ENCODE results near the gene SCN4A. TPM values are rescaled to one million over a fixed set of nuclear protein-coding genes. Genes with fewer than 3 reads are reported as not detected.
"Not testable (repeated sequence)": the region's sequence is repeated elsewhere in the genome, so short reads cannot be mapped to it uniquely, and the experiment has no call there.

Gene SCN4A
- total RNA-seq, 1 donor from 2014 or later: 0.43 TPM

- Histone ChIP-seq H4K20me1 (ENCODE audit: insufficient read depth, low read length) (no peaks in the 10 kb centered on the region), H3K4me1 (ENCODE audit: insufficient read depth, low read length) (peaks cover 6% of the 10 kb centered on the region), H3K27me3 (ENCODE audit: insufficient read depth, low read length) (no peaks in the 10 kb centered on the region), H3K4me3 (ENCODE audit: insufficient read depth, low read depth, low read length) (no peak overlapping the region), H3K4me2 (ENCODE audit: low read length) (no peak overlapping the region), H3K27ac (ENCODE audit: low read depth, low read length) (no peak overlapping the region), H3K9ac (ENCODE audit: low read length) (no peak overlapping the region), H3K9me3 (ENCODE audit: insufficient read depth, low read depth, low read length) (no peaks in the 10 kb centered on the region), H3K79me2 (ENCODE audit: insufficient read depth, low read length) (no peaks in the 10 kb centered on the region), H2AFZ (ENCODE audit: low read depth, low read length) (no peak overlapping the region), H3K36me3 (ENCODE audit: insufficient read depth, low read length) (no peaks in the 10 kb centered on the region)
- peaks cover 10% of the 10 kb centered on the region for H3K9me3 Mint-ChIP-seq (ENCODE audit: unreplicated experiment)
- H3K4me3 Mint-ChIP-seq (ENCODE audit: unreplicated experiment): no peak overlapping the region
- peak; percentile 57 for DNase-seq (ENCODE audit: low read depth)
- no peaks in the 10 kb centered on the region for H3K36me3 Mint-ChIP-seq (ENCODE audit: low read depth, unreplicated experiment)
- H3K27ac Mint-ChIP-seq (ENCODE audit: unreplicated experiment): peak overlapping the region; percentile 4
- TF ChIP-seq EZH2 (IDR thresholded peaks at IDR 0.05; ENCODE audit: insufficient read depth, low read length) (no peak), CTCF (IDR thresholded peaks at IDR 0.05; ENCODE audit: insufficient read depth, low read depth, low read length) (no peak)
- no peak for FAIRE-seq
- H3K4me1 Mint-ChIP-seq (ENCODE audit: low read depth, unreplicated experiment): no peaks in the 10 kb centered on the region
- H3K27me3 Mint-ChIP-seq (ENCODE audit: low read depth, unreplicated experiment): no peaks in the 10 kb centered on the region
Observed at GRCh38 chr17:63984236-63984635, 11.5 kb upstream of the SCN4A start.

GRCh38 chr17:63983320-63983719 lies 10.6 kb upstream of the SCN4A start:
- no peak overlapping the region for H3K4me2 ChIP-seq (ENCODE audit: low read length)
- no peaks in the 10 kb centered on the region for H4K20me1 ChIP-seq (ENCODE audit: insufficient read depth, low read length)
- no peak for FAIRE-seq
- no peak overlapping the region for H3K27ac ChIP-seq (ENCODE audit: low read depth, low read length)
- Mint-ChIP-seq H3K9me3 (ENCODE audit: unreplicated experiment) (peaks cover 10% of the 10 kb centered on the region), H3K4me1 (ENCODE audit: low read depth, unreplicated experiment) (no peaks in the 10 kb centered on the region), H3K4me3 (ENCODE audit: unreplicated experiment) (no peak overlapping the region), H3K36me3 (ENCODE audit: low read depth, unreplicated experiment) (no peaks in the 10 kb centered on the region), H3K27me3 (ENCODE audit: low read depth, unreplicated experiment) (no peaks in the 10 kb centered on the region), H3K27ac (ENCODE audit: unreplicated experiment) (no peak overlapping the region)
- no peaks in the 10 kb centered on the region for H3K27me3 ChIP-seq (ENCODE audit: insufficient read depth, low read length)
- H3K9ac ChIP-seq (ENCODE audit: low read length): no peak overlapping the region
- TF ChIP-seq CTCF (IDR thresholded peaks at IDR 0.05; ENCODE audit: insufficient read depth, low read depth, low read length) (no peak), EZH2 (IDR thresholded peaks at IDR 0.05; ENCODE audit: insufficient read depth, low read length) (no peak)
- no peak overlapping the region for H3K4me3 ChIP-seq (ENCODE audit: insufficient read depth, low read depth, low read length)
- no peak overlapping the region for H2AFZ ChIP-seq (ENCODE audit: low read depth, low read length)
- DNase-seq (ENCODE audit: low read depth): no peak
- H3K9me3 ChIP-seq (ENCODE audit: insufficient read depth, low read depth, low read length): no peaks in the 10 kb centered on the region
- no peaks in the 10 kb centered on the region for H3K36me3 ChIP-seq (ENCODE audit: insufficient read depth, low read length)
- no peaks in the 10 kb centered on the region for H3K79me2 ChIP-seq (ENCODE audit: insufficient read depth, low read length)
- H3K4me1 ChIP-seq (ENCODE audit: insufficient read depth, low read length): peaks cover 6% of the 10 kb centered on the region

DNA sequence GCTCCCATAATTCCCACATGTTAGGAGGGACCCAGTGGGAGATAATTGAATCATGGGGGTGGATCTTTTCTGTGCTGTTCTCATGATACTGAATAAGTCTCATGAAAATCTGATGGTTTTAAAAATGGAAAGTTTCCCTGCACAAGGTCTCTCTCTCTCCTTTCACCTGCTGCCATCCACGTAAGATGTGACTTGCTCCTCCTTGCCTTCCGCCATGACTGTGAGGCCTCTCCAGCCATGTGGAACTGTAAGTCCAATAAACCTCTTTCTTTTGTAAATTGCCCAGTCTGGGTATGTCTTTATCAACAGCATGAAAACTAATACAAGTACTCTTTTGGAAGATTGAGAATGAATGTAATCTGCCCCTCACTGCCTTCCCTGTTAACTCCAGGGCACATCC lies 9.9 kb upstream of the SCN4A start:
- not testable (repeated sequence) for H3K27ac ChIP-seq (ENCODE audit: low read depth, low read length); H3K4me2 ChIP-seq (ENCODE audit: low read length); H3K9me3 Mint-ChIP-seq (ENCODE audit: unreplicated experiment); DNase-seq (ENCODE audit: low read depth); FAIRE-seq; H3K9me3 ChIP-seq (ENCODE audit: insufficient read depth, low read depth, low read length); H2AFZ ChIP-seq (ENCODE audit: low read depth, low read length); H3K36me3 Mint-ChIP-seq (ENCODE audit: low read depth, unreplicated experiment); H3K4me3 Mint-ChIP-seq (ENCODE audit: unreplicated experiment); H3K36me3 ChIP-seq (ENCODE audit: insufficient read depth, low read length); H4K20me1 ChIP-seq (ENCODE audit: insufficient read depth, low read length); H3K4me1 Mint-ChIP-seq (ENCODE audit: low read depth, unreplicated experiment); H3K27me3 ChIP-seq (ENCODE audit: insufficient read depth, low read length); H3K27me3 Mint-ChIP-seq (ENCODE audit: low read depth, unreplicated experiment); H3K4me1 ChIP-seq (ENCODE audit: insufficient read depth, low read length); H3K9ac ChIP-seq (ENCODE audit: low read length); H3K4me3 ChIP-seq (ENCODE audit: insufficient read depth, low read depth, low read length); H3K79me2 ChIP-seq (ENCODE audit: insufficient read depth, low read length); H3K27ac Mint-ChIP-seq (ENCODE audit: unreplicated experiment)

Data from astrocyte (in vitro differentiated cells and primary cell).